Right forelimb (tissue), 1 donor: ENCODE measurements around the gene HIPK1.
"Not testable (repeated sequence)": the region's sequence is repeated elsewhere in the genome, so short reads cannot be mapped to it uniquely, and the experiment has no call there.

ENCODE experiments used
- DNase-seq: peaks from one replicate; pipeline ENCODE4 v3.0.0-alpha.2; 2018

HIPK1 gene

GRCh38 chr1:113983826-113984225, 54.7 kb downstream of the HIPK1 start:
- DNase-seq = no peak

- no peak for DNase-seq
Observed at GRCh38 chr1:113984710-113985109, 55.6 kb downstream of the HIPK1 start.

GRCh38 chr1:113986802-113987201, 57.7 kb downstream of the HIPK1 start:
- DNase-seq = no peak

GRCh38 chr1:113987259-113987658, 58.1 kb downstream of the HIPK1 start:
- DNase-seq = no peak

GRCh38 chr1:113990530-113990929, 61.4 kb downstream of the HIPK1 start:
- no peak for DNase-seq

GRCh38 chr1:113990961-113991360, 61.8 kb downstream of the HIPK1 start:
- no peak for DNase-seq

- no peak for DNase-seq
Observed at GRCh38 chr1:113991467-113991997, 62.4 kb downstream of the HIPK1 start.

- DNase-seq = no peak
Observed at GRCh38 chr1:113993072-113993471, 63.9 kb downstream of the HIPK1 start.

GRCh38 chr1:113993766-113994165, 64.6 kb downstream of the HIPK1 start:
- DNase-seq = no peak

GRCh38 chr1:113995382-113995781, 66.3 kb downstream of the HIPK1 start:
- DNase-seq = no peak

GRCh38 chr1:113998361-113998760, 69.2 kb downstream of the HIPK1 start:
- no peak for DNase-seq

- DNase-seq = no peak
Observed at GRCh38 chr1:113999233-113999632, 70.1 kb downstream of the HIPK1 start.

GRCh38 chr1:113999799-114000198, 70.7 kb downstream of the HIPK1 start:
- DNase-seq = no peak

- DNase-seq = no peak
Observed at GRCh38 chr1:114000406-114000805, 71.3 kb downstream of the HIPK1 start.

- DNase-seq = no peak
Observed at GRCh38 chr1:114002492-114003239, 73.5 kb downstream of the HIPK1 start.

- DNase-seq = no peak
Observed at GRCh38 chr1:114003431-114003830, 74.3 kb downstream of the HIPK1 start.

- not testable (repeated sequence) for DNase-seq
Observed at GRCh38 chr1:114006825-114007224, 77.7 kb downstream of the HIPK1 start.

- DNase-seq = no peak
Observed at GRCh38 chr1:114008480-114008941, 79.4 kb downstream of the HIPK1 start.

- DNase-seq = no peak
Observed at GRCh38 chr1:114008993-114009392, 79.9 kb downstream of the HIPK1 start.

- no peak for DNase-seq
Observed at GRCh38 chr1:114009393-114009792, 80.3 kb downstream of the HIPK1 start.

GRCh38 chr1:114010433-114011184, 81.5 kb downstream of the HIPK1 start:
- no peak for DNase-seq

- DNase-seq = no peak
Observed at GRCh38 chr1:114011796-114012195, 82.7 kb downstream of the HIPK1 start.

GRCh38 chr1:114015075-114015474, 86.0 kb downstream of the HIPK1 start:
- DNase-seq = no peak

GRCh38 chr1:114019724-114020123, 90.6 kb downstream of the HIPK1 start:
- not testable (repeated sequence) for DNase-seq
